Eye (tissue), 1 donor: ENCODE results near the gene TMTC2.
"Not testable (repeated sequence)": the region's sequence is repeated elsewhere in the genome, so short reads cannot be mapped to it uniquely, and the experiment has no call there.

Source experiments
- DNase-seq: peaks from one replicate; pipeline ENCODE4 v3.0.0-alpha.2; 2015

The TMTC2 gene

DNA sequence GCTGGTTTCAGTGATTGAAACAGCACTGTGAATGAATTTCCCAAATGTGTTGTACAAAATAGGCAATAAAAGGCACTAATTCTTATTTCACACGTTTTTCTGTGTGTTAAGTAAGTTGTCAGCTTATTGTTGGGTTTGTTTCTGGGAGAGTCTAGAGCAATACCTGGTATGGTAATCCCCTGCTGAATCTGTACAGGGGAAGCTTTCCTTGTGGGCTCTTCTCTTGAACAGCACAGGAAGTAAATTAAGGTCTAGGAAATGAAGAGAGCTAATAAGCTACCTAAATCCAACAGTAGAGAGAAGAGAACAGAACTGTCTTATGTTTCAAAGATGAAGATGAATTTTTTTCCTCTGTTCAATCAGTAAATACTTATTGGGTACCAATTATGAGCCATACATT is 406.7 kb downstream of the TMTC2 start:
- no peak for DNase-seq

DNA sequence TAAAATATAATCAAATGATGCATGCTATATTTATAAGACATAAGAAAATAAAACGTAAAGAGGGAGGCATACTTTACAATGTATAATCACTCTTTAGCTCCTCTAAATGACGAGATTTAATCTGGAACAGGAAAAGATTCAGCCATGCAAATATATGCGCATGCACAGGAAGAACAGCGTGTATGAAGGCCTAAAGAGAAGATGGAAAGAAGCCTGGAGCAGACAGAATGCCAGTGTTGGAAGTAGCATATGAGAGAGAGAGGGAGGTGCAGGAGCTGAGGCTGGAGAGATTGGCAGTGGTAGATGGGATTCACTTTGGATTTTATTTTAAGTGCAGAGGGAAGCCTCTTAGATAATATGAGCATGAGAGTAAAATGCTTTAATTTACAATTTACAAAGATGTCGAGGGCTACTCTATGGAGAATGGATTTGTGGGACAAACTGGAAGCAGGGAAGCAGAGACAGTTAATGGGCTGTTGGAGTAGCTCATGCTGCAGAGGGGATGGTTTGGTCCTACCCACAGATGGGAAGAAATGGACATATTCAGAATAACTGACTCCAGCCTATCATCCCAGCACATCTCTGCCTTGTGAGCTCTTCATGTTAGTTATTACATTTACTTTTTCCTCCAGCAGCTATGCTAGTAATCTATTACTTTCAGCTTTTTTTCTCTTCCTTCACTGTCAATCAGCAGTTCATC is 411.1 kb downstream of the TMTC2 start:
- no peak for DNase-seq

DNA sequence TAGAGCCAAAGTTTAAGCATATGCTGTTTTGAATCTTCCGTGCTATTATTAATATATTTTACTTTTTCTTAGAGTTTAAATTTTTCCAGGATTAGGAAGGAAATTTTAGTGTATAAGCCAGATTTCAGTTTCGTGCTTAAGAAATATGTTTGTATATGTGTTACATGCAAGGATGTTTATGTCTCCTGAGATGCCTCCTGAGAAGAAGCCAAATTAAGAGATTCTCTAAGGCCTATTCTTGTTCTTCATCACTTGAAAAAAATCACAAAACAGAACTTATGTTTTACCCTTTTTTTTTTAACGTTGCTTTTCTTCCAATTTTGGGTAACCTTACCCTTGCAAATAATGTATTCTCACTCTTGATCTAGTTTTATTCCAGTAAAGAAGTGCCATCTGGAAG is 412.7 kb downstream of the TMTC2 start:
- no peak for DNase-seq

DNA sequence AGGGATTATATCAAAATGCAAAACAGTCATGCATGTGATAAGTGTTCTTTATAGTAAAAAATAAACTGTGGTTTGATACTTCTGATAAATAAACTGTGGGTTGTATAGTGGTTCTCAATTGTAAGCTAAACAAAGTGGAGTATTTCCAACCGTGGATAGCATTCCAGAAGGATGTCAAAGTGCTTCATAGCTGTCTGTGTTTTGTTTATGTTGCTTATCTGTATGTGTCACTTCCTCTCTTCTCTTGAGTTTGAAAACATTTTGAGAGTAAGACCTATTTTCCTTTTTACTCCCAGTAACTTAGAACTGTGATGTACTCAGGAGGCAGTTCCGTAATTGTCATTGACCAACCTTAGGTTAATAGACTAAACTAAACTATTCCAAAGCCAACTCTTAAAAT is 415.8 kb downstream of the TMTC2 start:
- DNase-seq = no peak

DNA sequence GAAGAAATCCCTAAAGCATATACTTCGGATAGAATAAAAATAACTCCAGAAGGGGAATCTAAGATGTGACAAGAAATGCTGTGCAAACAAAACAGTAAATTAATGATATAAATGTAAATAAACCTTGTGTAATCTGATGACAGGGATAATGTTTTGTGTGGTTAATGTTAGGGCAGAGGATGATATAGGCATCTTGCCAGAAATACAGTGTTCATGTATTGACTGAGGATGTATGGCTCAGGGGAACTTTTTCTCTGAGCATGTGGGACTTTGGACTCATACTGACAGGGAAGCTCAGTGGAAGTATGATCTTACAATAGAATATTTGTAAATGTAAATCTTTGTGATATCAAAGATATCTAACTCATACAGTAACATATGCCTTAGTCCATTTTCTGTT is 420.2 kb downstream of the TMTC2 start:
- DNase-seq = no peak

DNA sequence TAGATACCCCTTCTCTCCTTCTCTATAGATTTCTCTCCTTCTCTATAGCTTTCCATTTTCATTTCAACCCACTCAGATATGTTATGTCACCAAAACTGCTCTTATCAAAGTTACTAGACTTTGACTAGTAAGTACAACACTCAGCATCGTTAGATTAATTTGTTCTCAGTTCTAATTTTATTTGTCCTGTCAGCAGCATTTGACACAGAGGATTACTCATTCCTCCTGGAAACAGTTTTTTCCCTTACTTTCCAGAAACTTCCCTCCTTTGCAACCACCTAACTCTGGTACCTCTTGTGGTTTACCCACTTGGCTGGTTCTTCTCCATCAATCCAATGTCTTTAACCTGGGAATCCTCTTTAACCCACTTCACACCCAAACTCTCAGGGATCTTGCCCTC is 423.7 kb downstream of the TMTC2 start:
- DNase-seq = no peak

DNA sequence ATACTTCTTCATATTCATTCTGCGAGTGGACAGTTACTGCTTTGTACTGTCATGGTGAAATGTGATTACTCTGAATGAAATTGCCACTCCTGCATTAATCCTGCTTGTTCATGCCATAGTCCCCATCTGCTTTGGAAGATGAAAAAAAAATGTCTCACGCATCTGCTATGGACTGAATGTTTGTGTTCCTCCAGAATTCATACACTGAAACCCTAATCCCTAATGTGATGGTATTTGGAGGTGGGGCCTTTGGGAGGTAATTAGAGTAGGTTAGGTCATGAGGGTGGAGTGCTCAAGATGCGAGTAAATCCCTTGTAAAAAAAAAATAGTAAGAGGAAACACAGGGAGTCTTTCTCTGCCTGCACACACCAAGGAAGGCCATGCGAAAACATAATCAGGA is 427.2 kb downstream of the TMTC2 start:
- DNase-seq = peak; percentile 45

DNA sequence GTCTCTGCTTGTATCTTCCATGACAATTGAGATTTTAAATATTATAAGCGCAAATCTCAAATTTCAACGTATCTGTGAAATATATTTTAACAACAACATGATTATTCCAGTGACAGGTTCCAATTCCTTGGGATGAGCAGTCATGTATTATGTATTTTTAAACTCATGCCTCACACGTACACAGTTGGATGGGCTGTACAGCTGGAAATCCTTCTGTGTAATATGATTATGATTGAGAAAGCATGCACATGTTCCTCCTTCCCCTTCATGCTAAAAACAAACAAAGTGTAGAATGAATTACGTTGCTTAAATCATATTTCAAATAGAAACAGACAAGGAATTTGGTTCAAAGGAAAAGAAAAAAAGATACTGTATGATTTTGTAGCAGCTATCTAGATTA is 428.3 kb downstream of the TMTC2 start:
- DNase-seq = peak; percentile 49

DNA sequence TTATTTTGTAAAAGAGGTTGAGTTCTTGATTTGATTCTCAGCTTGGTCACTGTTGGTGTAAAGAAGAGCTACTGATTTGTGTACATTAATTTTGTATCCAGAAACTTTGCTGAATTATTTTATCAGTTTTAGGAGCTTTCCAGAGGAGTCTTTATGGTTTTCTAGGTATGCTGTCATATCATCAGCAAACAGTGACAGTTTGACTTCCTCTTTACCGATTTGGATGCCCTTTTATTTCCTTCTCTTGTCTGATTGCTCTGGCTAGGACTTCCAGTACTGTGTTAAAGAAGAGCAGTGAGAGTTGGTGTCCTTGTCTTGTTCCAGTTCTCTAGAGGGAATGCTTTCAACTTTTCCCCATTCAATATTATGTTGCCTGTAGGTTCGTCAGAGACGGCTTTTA is 431.2 kb downstream of the TMTC2 start:
- DNase-seq = not testable (repeated sequence)

DNA sequence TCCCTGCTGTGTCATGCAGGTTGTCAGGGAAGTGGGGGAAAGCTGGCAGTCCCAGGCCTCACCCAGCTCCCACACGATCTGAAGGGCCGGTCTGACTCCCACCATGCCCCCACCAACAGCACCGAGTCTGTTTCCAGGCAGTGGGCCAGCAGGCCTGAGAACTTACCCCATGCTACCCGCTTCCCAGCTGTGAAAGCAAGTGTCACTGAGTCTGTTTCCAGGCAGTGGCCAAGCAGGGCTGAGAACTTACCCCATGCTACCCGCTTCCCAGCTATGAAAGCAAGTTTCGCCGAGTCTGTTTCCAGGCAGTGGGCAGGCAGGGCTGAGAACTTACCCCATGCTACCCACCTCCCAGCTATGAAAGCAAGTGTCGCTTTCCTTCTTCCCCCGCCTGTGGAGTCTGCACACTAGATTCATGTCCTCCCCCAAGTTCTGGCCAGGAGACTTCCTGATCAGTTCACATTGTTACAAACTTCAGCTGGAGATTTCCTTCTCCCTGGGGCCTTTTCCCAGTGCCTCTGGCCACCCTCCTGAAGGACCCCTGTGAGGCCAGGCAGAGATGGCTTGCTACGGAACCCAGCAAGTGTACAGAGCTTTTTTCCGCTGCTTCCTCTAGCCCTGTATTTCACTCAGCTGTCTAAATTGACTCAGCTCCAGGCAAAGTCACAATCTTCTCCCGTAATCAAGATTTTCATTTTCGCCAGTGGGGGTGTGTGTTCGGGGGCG is 435.4 kb downstream of the TMTC2 start:
- no peak for DNase-seq

DNA sequence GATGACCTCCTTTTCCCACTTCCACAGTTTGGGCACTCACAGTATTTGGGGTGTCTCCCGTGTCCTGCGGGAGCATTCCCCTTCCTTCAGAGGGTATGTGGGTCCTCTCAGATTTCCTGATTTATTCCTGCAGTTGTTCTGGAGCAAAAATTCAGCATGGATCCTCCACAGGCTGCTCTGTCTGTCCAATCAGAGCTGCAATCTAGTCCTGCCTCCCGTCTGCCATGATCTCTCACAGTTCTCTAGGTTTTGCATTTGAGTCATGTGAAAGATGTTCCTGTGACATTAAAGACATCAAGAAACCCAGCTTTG is 435.9 kb downstream of the TMTC2 start:
- no peak for DNase-seq

DNA sequence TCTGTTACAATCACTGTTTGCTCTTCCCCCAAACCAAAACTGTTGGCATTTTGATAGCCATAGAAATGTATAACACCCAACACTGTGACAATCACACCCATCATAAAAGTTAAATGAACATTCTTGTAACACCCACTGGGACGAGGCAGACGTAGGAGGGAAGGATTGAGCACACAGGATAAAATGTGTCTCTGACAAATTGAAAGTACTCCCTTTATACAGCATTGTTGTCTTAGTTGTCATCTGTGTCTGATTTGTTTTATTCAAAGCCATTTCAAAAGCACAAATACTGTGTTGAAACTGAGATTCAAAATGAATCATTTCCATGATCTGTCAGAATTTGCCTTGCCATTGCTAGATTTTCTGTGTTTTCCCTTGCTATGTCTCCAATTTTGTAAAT is 436.3 kb downstream of the TMTC2 start:
- no peak for DNase-seq

DNA sequence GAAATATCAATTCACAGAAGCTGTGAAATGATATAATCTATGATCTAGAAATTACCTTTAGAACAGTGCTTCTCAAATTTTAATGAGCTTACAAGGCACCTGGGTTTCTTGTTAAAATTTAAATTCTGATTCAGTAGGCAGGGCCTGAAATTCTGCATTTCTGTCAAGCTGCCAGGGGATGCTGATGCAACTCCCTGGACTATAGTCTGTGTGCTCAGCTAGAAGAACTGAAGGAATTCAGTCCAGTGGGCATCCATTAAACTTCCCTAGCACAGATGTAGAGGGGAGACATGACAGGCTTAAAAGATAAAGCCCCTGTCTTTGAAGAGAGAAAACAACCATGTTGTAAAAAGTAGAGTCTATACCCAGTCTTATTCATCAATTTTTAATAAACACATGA is 441.8 kb downstream of the TMTC2 start:
- DNase-seq = no peak

DNA sequence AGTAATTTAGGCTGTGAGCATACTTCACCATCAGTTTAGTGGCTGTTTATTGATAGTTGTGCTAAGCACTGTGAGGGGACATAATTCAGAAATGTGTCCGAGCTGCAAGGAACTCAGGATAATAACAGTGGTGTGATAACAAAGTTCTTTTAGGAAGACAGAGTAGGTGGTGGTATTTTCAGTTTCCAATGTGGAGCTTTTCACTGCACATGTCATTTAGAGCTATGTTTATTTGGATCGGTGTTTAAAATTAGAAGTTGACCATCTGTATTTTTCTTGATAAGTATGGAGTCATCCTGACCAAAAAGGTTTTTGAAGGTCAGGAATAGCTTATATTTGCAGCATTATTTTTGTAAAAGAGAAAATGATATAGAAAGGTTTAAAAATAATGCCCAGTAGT is 443.5 kb downstream of the TMTC2 start:
- DNase-seq = no peak

DNA sequence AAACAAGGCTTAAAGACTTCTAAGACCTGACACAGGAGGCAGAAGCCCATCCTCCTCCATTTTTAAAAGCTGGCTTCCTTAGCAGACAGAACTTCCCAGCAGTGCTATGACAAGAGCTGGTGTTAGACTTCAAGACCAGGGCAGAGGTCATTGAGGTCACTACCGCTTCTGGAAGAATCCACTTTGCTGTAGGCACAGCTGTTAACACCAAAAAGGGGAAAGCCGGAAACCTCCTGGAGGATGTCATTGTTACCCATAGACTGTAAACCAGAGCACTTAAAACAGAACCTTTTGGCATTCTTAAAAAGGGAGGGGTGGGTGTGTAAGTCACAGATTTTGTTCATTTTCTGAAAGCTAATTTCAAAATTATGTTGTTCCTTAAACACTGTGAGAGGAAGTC is 445.7 kb downstream of the TMTC2 start:
- no peak for DNase-seq

DNA sequence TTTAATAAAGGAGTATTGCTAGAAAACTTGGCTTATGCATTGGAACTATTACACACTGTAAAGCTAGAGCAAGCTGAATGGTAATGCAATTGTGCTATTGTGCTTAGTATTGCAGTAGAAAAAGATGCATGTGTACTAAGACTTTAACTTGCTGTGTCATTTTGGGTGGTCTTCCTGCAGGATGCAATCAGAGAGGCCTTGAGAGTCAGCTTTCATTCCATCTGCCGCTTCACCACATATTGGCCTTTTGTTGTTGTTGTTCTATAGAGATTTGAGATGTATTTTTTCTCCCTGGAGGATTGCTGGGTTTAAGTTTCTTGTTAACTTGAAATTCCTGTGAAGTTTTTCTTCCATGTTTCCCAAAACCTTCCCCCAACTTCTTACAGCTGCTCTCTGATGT is 449.7 kb downstream of the TMTC2 start:
- no peak for DNase-seq

DNA sequence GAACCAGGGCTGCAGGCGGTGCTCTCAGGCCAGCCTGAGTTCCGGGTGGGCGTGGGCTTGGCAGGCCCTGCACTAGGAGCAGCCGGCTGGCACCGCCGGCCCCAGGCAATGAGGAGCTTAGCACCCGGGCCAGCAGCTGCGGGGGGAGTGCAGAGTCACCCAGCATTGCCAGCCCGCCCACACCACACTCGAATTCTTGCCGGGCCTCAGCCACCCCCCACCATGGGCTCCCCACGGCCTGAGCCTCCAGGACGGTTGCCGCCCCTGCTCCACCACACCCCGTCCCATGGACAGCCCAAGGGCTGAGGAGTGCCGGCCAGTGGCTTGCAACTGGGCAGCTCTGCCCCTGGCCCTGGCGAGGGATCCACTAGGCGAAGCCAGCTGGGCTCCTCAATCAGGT is 453.4 kb downstream of the TMTC2 start:
- DNase-seq = no peak

DNA sequence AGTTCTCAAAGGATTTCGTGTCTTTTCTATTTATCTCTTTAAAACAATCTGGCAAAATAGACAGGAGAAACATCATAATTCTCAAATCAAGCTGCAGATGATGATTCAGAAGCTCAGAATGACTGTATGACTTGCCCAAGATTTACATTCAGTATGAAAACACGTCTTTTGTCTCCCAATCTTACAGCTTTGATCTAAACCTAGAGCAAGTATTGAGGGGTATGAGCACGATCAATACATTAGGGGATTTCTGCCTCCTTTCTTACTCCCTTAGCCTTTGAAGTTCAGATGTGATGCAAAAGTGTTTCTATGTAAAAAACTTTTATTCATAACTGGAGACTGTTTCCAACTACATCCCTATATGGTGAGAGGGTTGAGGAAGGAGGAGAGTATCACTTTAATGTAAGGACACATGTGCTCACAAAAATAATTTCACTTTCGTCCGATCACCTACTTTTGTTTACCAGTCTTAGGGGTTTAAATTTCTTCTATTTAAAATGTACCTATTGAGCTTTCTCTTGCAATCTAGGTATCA is 454.8 kb downstream of the TMTC2 start:
- DNase-seq = no peak

DNA sequence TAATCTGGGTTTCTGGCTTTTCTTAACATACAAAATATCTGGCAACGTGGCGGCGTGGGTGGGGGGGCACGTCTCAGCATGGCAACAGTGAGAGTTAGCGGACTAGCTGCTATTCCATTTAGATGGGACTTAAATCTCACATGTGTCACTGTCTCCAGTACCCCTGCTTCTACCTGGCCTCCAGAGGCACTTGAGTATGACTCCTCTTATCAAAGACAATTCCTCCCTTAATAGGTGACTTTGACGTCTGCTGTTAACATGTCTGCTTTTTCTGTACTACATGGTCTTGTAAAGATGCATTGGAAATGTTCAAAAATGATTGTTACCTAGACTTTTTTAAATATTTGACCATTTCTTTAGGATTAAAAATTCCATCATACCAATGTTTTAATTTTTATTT is 456.2 kb downstream of the TMTC2 start:
- DNase-seq = no peak

DNA sequence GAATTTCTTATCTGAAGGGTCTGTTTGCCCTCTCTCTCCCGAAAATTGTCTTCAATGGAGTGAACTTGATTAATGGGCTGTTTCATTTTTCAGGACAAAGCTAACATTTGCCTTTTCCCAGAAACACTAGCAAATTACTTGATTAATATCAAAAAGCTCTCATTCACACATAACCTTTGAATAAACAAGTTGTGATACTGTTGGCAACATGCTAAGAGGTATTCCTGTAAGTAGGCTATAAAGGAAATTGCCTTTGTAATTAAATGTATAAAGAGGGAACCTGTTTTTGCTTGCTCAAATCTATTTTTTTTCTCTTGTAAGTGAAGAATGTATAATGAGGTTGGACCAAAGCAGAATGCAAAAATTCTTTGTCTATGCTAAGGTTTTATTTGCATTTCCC is 457.2 kb downstream of the TMTC2 start:
- DNase-seq = no peak

DNA sequence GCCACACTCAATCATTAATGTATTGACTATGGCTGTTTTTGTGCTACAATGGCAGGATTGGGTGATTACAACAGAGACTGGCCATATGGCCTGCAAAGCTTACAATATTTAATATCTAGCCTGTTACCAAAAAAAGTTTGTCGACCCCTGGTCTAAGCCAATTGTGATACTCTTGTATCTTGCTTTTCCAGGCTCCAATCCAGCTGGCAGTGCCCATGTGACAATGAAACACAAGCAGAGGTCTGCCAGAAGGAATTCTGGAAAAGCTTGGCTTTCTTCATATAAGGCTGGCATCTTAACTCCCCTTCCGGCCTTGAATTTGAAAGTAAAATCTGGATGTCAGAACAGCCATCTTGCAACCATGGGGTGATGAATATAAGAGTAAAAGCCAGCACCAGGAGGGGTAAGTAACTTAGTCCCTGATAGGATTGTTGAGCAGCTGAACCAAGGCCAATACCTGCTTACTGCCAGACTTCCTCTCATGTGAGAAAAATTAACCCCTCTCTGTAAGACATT is 458.7 kb downstream of the TMTC2 start:
- DNase-seq = no peak

DNA sequence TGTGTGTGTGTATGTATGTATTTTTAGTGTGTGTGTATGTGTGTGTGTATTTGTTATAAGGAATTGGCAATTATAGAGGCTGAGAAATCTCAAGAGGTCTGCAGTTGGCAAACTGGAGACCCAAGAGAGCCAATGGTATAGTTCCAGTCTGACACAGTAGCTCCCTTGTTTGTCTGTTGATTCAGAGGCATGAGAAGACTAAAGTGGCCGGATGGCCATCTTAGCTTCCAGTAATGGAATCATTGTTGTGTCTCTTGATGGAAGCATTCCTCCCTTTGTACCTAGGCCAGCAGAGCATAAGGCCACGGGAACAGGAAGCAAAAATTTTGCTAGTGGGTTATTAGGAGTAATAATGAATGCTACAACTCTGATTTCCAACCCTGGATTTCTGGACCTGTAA is 460.6 kb downstream of the TMTC2 start:
- no peak for DNase-seq

DNA sequence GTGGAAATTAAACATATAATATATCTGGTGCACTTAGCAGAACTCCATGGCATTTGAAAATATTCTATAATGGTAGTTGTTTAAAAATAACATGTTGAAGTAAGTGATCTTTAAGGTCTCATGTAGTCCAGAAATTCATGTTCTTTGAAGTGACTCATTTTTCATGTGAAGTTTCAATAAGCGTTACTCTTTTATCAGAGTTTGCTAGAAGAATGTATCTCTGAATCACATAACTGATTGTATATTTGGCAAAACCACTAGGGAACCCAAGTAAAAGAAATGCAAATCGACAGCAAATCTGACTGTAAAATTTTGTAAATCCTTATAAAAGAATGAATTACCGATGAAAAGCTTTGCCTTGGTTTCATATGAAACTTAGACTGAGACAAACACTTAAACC is 463.3 kb downstream of the TMTC2 start:
- DNase-seq = no peak

DNA sequence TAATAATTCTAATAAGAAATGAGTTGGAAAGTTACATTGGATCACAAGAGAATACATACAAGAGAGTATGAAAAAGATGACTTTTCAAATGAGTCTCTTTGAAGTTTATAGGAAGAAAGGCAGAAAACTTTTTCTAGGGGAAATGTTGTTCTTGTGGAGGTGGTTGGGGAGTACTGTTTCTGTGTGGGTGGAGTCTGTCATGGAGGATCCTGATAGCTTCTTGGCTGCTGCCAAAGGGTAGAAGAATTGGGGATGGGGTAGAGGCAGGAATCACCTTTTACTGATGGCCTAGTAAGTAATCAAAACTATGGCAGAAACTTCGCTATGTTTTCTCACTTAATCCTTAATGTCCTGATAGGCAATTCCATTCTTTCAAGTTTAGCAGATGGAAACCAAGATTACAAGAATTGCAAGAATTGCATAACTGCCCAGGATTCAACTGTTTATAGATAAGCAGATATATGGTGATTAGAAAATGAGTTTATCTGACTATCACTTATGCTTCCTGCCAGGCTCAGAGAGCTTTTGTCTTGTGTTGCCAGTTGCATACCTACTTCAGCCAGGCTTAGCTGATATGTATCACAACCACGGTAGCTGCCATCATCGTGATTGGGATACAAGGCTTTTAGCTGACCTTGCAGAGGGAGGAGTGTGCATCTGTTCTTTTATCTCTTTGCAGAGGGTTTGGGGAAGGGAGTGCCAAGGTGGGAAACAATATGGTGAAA is 463.9 kb downstream of the TMTC2 start:
- DNase-seq = no peak
